Loucy (cell line): ENCODE measurements around the gene CRYGD.
"Not testable (repeated sequence)": the region's sequence is repeated elsewhere in the genome, so short reads cannot be mapped to it uniquely, and the experiment has no call there.

Source experiments
- H2AFZ ChIP-seq: fragments of 200-600 bp; sonication (generic); 2 replicates; pipeline ENCODE4 v1.6.0; 2016; ENCODE audit warnings: antibody characterized with exemption, mild to moderate bottlenecking, low read length, moderate library complexity
- H3F3A ChIP-seq: fragments of 200-600 bp; 2 replicates; pipeline ENCODE4 v1.6.0; 2016; ENCODE audit warnings: antibody characterized with exemption, low read depth, mild to moderate bottlenecking
- H3K27me3 ChIP-seq: fragments of 200-600 bp; sonication (generic); 2 replicates; pipeline ENCODE4 v1.6.1; 2014; ENCODE audit warnings: low read length, mild to moderate bottlenecking; ENCODE audit not compliant: insufficient read depth, poor library complexity, severe bottlenecking
- H3K36me3 ChIP-seq: fragments of 200-600 bp; sonication (generic); 2 replicates; pipeline ENCODE4 v1.6.1; 2016; ENCODE audit warnings: low read length; ENCODE audit not compliant: insufficient read depth
- H3K4me1 ChIP-seq: fragments of 200-600 bp; sonication (generic); 2 replicates; pipeline ENCODE4 v1.5.1; 2014; ENCODE audit warnings: low read length, mild to moderate bottlenecking; ENCODE audit not compliant: insufficient read depth, poor library complexity, severe bottlenecking
- H3K4me2 ChIP-seq: fragments of 200-600 bp; sonication (generic); 2 replicates; pipeline ENCODE4 v1.6.0; 2014; ENCODE audit warnings: antibody characterized with exemption, low read length, low read depth, mild to moderate bottlenecking; ENCODE audit not compliant: poor library complexity, severe bottlenecking
- H3K4me3 ChIP-seq: fragments of 200-600 bp; sonication (generic); 2 replicates; pipeline ENCODE4 v1.5.1; 2014; ENCODE audit warnings: low read length, mild to moderate bottlenecking, mixed read lengths; ENCODE audit not compliant: poor library complexity, severe bottlenecking
- H3K79me2 ChIP-seq: fragments of 200-600 bp; sonication (generic); 2 replicates; pipeline ENCODE4 v1.6.1; 2014; ENCODE audit warnings: low read length; ENCODE audit not compliant: insufficient read depth
- H3K9ac ChIP-seq: fragments of 200-600 bp; sonication (generic); 2 replicates; pipeline ENCODE4 v1.6.0; 2014; ENCODE audit warnings: mild to moderate bottlenecking, low read depth, low read length, moderate library complexity; ENCODE audit not compliant: poor library complexity, severe bottlenecking
- H3K9me2 ChIP-seq: fragments of 200-600 bp; sonication (generic); replicated peaks from 2 replicates; pipeline ENCODE4 v1.6.1; 2016; ENCODE audit warnings: low read depth, low read length, mixed read lengths
- H3K9me3 ChIP-seq: fragments of 200-600 bp; sonication (generic); 2 replicates; pipeline ENCODE4 v1.6.1; 2014; ENCODE audit warnings: mild to moderate bottlenecking, antibody characterized with exemption, low read length, low read depth; ENCODE audit not compliant: insufficient read depth
- H4K20me1 ChIP-seq: fragments of 200-600 bp; sonication (generic); 2 replicates; pipeline ENCODE4 v1.6.0; 2014; ENCODE audit warnings: antibody characterized with exemption, low read length, mild to moderate bottlenecking; ENCODE audit not compliant: insufficient read depth, poor library complexity, severe bottlenecking
- EZH2phosphoT487 ChIP-seq: fragments of 200-600 bp; IDR thresholded peaks from 2 replicates; pipeline ENCODE4 v1.6.1; 2018; ENCODE audit warnings: antibody characterized with exemption, mild to moderate bottlenecking, moderate library complexity, borderline replicate concordance
- TF ChIP-seq, protein P1 (sequence below): fragments of 200-600 bp; sonication (generic); conservative IDR thresholded peaks from 2 replicates; pipeline ENCODE4 v1.5.1; 2014; ENCODE audit warnings: mild to moderate bottlenecking, antibody characterized with exemption, low read length

Gene CRYGD

DNA sequence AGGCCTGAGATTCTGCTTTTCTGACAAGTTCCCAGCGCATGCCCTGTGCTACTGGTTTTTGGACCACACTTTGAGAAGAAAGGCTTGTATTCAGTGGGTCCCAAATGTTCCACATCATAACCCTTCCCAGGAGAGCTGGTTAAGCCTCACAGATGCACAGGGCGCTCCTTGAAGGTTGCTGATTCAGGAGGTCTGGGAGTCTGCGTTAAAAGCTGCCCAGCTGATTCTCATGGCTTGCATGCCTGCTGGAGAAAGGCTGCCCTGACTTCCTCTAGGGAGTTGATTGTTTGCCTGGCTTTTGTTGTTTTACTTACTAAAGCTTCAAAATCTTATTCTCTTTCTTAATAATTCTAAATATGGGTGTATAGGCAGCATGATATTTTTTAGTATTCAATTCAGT is 20.7 kb downstream of the CRYGD start:
- Histone ChIP-seq H3K9me3 (no peaks in the 10 kb centered on the region), H2AFZ (no peak overlapping the region), H3K36me3 (no peaks in the 10 kb centered on the region), H3K4me1 (peaks cover 13% of the 10 kb centered on the region), H3K4me3 (no peak overlapping the region), H4K20me1 (no peaks in the 10 kb centered on the region), H3K9ac (no peak overlapping the region), H3K79me2 (no peaks in the 10 kb centered on the region), H3K4me2 (no peak overlapping the region), H3F3A (peaks cover 5% of the 10 kb centered on the region), H3K27me3 (no peaks in the 10 kb centered on the region), H3K9me2 (no peaks in the 10 kb centered on the region)
- TF ChIP-seq EZH2phosphoT487: no peak
- TF ChIP-seq, protein P1, sequence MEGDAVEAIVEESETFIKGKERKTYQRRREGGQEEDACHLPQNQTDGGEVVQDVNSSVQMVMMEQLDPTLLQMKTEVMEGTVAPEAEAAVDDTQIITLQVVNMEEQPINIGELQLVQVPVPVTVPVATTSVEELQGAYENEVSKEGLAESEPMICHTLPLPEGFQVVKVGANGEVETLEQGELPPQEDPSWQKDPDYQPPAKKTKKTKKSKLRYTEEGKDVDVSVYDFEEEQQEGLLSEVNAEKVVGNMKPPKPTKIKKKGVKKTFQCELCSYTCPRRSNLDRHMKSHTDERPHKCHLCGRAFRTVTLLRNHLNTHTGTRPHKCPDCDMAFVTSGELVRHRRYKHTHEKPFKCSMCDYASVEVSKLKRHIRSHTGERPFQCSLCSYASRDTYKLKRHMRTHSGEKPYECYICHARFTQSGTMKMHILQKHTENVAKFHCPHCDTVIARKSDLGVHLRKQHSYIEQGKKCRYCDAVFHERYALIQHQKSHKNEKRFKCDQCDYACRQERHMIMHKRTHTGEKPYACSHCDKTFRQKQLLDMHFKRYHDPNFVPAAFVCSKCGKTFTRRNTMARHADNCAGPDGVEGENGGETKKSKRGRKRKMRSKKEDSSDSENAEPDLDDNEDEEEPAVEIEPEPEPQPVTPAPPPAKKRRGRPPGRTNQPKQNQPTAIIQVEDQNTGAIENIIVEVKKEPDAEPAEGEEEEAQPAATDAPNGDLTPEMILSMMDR: no peak

DNA sequence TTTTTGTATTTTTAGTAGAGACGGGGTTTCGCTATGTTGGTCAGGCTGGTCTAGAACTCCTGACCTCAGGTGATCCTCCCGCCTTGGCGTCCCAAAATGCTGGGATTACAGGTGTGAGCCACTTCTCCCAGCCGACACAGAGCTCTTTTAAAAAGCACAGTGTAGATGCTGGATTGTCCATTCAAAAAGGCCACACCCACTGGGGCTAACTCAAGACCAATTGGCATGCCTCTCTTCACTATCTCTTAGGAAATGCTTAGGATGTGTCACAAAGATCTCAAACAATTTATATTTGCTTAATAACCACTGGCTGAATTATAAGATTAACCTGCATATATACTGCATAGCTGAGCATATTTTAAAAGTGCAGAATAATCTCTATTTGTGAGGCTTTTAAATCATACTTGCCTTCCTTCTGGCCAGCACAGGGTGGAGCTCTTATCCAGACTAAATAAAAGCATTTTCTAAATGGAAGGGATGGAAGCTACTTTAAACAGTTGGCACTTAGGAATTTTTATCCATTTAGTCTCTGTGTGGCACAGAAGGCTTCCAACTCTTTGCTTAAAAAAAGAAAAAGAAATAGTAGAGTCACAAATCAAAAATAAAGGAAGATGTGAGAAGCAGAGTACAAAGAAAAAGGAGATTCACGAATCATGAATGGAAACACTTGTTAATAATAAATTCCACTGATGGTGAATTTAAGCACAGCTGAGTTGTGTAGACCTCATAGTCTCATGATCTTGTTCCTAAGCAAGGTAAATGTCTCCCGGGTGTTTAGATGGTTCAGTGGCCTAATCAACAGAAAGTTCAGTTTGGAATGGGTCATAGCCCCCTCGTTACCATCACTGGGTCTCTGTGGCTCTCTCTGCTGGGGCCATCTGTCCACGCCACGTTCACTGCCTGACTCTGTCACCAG is 22.4 kb downstream of the CRYGD start:
- H4K20me1 ChIP-seq: no peaks in the 10 kb centered on the region
- peaks cover 13% of the 10 kb centered on the region for H3K4me1 ChIP-seq
- H3K9me2 ChIP-seq: no peaks in the 10 kb centered on the region
- no peaks in the 10 kb centered on the region for H3K27me3 ChIP-seq
- H3K4me3 ChIP-seq: peak overlapping the region; percentile 66
- H3K4me2 ChIP-seq: peak overlapping the region; percentile 70
- TF ChIP-seq, protein P1: peak; percentile 87
- no peak for TF ChIP-seq EZH2phosphoT487
- H3K9me3 ChIP-seq: no peaks in the 10 kb centered on the region
- H3K79me2 ChIP-seq: no peaks in the 10 kb centered on the region
- peaks cover 5% of the 10 kb centered on the region for H3F3A ChIP-seq
- peak overlapping the region; percentile 36 for H3K9ac ChIP-seq
- H3K36me3 ChIP-seq: no peaks in the 10 kb centered on the region
- H2AFZ ChIP-seq: peak overlapping the region; percentile 40

DNA sequence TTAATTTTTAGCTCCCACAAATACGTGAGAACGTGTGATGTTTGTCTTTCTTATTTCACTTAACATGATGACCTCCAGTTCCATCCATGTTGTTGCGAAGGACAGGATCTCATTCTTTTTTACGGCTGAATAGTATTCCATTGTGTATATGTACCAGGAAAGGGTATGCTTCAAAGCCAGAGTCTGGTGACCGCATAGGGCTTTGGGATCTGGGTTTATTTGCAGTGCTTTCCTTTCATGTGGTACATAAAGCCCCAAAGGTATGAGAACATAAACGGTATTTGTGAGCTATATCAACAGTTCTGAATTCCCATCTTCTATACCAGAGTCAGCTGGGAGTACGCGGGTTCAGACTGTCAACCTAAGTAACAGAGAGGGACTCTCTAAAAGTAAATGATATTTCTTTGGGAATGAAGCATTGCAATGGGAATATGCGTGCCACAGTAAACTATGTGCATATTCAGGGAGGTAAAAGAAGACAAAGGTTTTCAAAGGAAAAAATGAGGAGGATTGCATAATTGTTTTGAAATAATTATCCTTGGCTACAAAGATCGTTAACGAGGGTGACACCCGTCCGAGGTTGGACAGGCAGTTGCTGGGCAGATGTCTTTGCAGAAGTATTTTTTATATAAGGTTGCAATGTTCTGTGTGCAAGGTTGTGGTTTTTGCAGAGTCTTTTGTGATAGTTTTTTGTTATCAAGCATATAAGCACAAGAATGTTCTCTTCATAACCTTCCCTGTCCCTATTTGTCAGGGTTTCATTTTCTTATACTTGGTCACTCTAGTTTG is 24.4 kb downstream of the CRYGD start:
- Histone ChIP-seq H4K20me1 (no peaks in the 10 kb centered on the region), H3K9me3 (no peaks in the 10 kb centered on the region), H2AFZ (peak overlapping the region; percentile 35; the same call in 1 of the 2 replicates), H3K9me2 (no peaks in the 10 kb centered on the region), H3K36me3 (no peaks in the 10 kb centered on the region), H3F3A (peaks cover 5% of the 10 kb centered on the region), H3K79me2 (no peaks in the 10 kb centered on the region), H3K4me3 (peak overlapping the region; percentile 66), H3K4me2 (peak overlapping the region; percentile 70), H3K9ac (peak overlapping the region; percentile 12), H3K27me3 (no peaks in the 10 kb centered on the region), H3K4me1 (peaks cover 13% of the 10 kb centered on the region)
- TF ChIP-seq EZH2phosphoT487: no peak
- TF ChIP-seq, protein P1: no peak

GRCh38 chr2:208098701-208099100 is 25.6 kb downstream of the CRYGD start:
- not testable (repeated sequence) for H4K20me1 ChIP-seq, H3K36me3 ChIP-seq, H3K9me3 ChIP-seq, H2AFZ ChIP-seq, H3K4me3 ChIP-seq, H3K79me2 ChIP-seq, H3K4me2 ChIP-seq, H3K9ac ChIP-seq, H3K27me3 ChIP-seq, H3K9me2 ChIP-seq, H3F3A ChIP-seq
- H3K4me1 ChIP-seq: peaks cover 13% of the 10 kb centered on the region
